Measurements from ENCODE around the gene SVOP. TPM values are rescaled to one million over a fixed set of nuclear protein-coding genes. Genes with fewer than 3 reads are reported as not detected.
"Not testable (repeated sequence)": the region's sequence is repeated elsewhere in the genome, so short reads cannot be mapped to it uniquely, and the experiment has no call there.

The SVOP gene
- total and polyA plus RNA-seq, 9 donors = 0.02 to 0.65 (median 0.19) TPM

DNA sequence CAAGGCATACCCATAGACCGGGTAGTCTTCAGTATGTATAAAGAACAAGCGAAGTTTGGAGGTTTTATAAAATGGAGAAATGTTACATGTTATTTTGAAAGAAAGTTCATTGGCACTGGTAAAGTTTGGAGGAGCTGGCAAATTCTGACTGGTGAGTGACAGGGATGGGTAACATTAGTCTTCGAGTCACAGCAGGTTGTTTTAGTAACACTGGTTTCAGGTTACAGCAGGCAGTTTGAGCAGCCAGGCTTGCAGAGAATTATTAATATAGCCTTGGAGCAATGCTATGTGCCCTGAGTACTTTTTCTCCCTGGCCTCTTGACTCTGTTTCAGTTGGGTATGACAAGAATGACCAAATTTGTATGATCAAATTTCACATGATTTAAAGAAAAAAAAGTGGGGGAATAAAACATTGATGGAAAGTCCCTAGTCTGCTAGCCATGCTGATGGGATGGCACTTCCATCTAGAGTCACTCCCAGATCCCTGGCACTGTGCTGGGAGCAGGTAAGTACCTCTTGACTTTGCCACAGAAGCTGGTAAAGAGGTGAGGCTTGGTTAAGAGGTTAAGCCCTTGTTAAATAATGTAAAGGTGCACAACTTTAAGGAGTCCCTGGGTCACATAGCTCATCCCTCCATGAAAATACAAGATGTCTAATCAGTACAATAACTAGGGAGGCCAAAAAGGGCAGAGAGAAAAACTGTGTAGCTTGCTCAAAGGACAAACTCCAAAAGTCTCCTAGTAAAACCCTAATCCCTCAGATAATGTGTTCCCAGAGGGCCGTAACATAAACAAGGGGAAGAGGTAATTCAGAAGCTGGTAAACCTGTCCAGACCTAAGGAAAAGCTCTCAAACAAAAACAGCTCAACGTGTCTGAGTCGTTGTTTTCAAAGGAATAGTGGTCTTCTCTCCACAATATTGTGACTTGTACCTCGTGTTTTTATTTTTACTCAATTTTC, 12.7 kb upstream of the SVOP start:
- no peak overlapping the region for H3K4me3 ChIP-seq (ENCODE audit: low read length)
- no peaks in the 10 kb centered on the region for H3K27me3 ChIP-seq (ENCODE audit: control insufficient read depth, insufficient read depth, low read length)
- H3K27ac ChIP-seq (ENCODE audit: low read length) = no peak overlapping the region
- 39% methylated on average over 2 of the region's 7 CpGs for WGBS (ENCODE audit: insufficient coverage)
- DNase-seq = peak; percentile 16
- H3K4me1 ChIP-seq (ENCODE audit: control insufficient read depth, insufficient read depth, low read length) = no peaks in the 10 kb centered on the region
- no peaks in the 10 kb centered on the region for H3K36me3 ChIP-seq (ENCODE audit: control insufficient read depth, insufficient read depth, low read length)
- no peaks in the 10 kb centered on the region for H3K9me3 ChIP-seq (replicated peaks; ENCODE audit: control insufficient read depth, low read depth, low read length)

DNA sequence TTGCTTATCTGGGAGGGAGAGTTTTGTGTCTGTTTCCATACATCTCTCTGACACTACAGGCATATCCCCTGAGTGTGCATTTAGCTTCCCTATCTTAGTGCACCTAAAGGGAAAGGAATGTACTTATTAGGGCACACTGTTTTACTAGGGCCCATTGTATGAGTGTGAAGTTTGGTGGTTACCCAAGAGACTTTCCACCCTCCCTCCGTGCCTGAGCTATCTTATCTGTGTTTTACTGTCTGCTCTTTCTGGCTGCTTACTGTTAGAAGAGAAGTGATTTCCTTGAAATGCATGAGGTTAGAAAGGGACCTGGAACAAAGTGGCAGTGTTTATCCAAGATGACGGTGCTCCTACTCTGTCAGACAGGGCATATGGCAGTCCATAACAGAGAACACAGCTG, 8.5 kb upstream of the SVOP start:
- WGBS (ENCODE audit: insufficient coverage) = 80% methylated on average over 1 of the region's 2 CpGs
- H3K4me3 ChIP-seq (ENCODE audit: low read length) = no peak overlapping the region
- DNase-seq = no peak
- H3K9me3 ChIP-seq (replicated peaks; ENCODE audit: control insufficient read depth, low read depth, low read length) = no peaks in the 10 kb centered on the region
- no peaks in the 10 kb centered on the region for H3K36me3 ChIP-seq (ENCODE audit: control insufficient read depth, insufficient read depth, low read length)
- H3K27me3 ChIP-seq (ENCODE audit: control insufficient read depth, insufficient read depth, low read length) = no peaks in the 10 kb centered on the region
- H3K4me1 ChIP-seq (ENCODE audit: control insufficient read depth, insufficient read depth, low read length) = no peaks in the 10 kb centered on the region
- no peak overlapping the region for H3K27ac ChIP-seq (ENCODE audit: low read length)

DNA sequence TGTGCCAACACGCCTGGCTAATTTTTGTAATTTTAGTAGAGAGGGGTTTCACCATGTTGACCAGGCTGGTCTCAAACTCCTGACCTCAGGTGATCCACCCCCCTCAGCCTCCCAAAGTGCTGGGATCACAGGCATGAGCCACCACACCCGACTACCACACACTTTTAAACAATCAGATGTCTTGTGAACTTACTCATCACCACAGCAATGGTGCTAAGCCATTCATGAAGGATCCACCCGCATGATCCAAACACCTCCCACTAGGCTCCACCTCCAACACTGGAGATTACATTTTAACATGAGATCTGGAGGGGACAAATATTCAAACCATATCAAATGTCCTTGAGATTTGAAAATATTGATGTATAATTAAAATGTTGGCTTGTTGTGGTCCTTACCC, 7.8 kb upstream of the SVOP start:
- DNase-seq; H3K4me1 ChIP-seq (ENCODE audit: control insufficient read depth, insufficient read depth, low read length); H3K9me3 ChIP-seq (replicated peaks; ENCODE audit: control insufficient read depth, low read depth, low read length); H3K36me3 ChIP-seq (ENCODE audit: control insufficient read depth, insufficient read depth, low read length); H3K27me3 ChIP-seq (ENCODE audit: control insufficient read depth, insufficient read depth, low read length); H3K4me3 ChIP-seq (ENCODE audit: low read length); H3K27ac ChIP-seq (ENCODE audit: low read length): not testable (repeated sequence)
- 57% methylated on average over 1 of the region's 3 CpGs for WGBS (ENCODE audit: insufficient coverage)

DNA sequence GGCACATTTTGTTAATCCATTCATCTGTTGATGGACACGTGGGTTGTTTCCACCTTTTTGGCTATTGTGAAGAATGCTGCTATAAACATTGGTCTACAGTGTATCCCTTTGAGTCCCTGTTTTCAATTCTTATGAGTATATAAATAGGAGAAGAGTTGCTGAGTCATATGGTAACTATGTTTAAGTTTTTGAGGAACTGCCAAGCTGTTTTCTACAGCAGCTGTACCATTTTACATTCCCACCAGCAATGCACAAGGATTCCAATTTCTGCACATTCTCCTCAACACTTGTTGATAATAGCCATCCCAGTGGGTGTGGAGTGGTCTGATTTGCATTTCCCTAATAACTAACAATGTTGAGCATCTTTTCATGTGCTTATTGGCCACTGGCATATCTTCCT, 6.9 kb upstream of the SVOP start:
- no CpG with 5 or more reads among the region's 1 CpG for WGBS (ENCODE audit: insufficient coverage)
- peak; percentile 15 for DNase-seq
- H3K9me3 ChIP-seq (replicated peaks; ENCODE audit: control insufficient read depth, low read depth, low read length) = no peaks in the 10 kb centered on the region
- no peak overlapping the region for H3K4me3 ChIP-seq (ENCODE audit: low read length)
- H3K27me3 ChIP-seq (ENCODE audit: control insufficient read depth, insufficient read depth, low read length) = no peaks in the 10 kb centered on the region
- no peaks in the 10 kb centered on the region for H3K36me3 ChIP-seq (ENCODE audit: control insufficient read depth, insufficient read depth, low read length)
- H3K4me1 ChIP-seq (ENCODE audit: control insufficient read depth, insufficient read depth, low read length) = no peaks in the 10 kb centered on the region
- no peak overlapping the region for H3K27ac ChIP-seq (ENCODE audit: low read length)

DNA sequence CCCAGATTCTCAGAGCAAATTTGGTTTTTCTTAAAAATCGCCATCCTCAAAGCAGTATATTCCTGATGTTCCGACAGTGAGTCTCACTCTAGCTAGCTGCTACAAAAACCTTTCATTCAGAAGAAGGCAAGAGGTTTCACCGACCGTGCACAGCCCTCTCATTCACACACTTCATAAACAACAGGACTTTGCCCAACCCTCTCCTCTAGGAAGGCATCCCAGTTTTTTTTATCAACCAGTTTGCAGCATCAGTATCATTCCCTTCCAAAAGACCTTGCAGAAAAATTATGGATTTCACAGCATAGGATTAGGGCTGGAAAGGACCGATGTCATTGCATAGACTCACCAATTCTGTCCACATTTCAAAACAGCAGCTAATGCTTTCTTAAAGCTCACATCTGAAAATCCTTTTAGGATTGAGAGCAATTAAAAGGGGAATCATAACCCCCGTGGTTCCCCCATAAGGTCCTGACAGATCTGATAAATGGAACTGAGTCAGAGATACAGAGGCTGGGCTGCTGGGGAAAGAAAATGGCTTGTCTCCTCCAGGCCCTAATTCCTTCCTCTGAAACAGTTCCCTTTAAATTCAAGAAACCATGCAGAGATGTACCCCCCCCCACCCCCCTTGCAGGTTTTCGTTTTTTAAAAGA, 597 bp downstream of the SVOP start:
- Histone ChIP-seq H3K4me1 (ENCODE audit: control insufficient read depth, insufficient read depth, low read length) (peaks cover 2% of the 10 kb centered on the region), H3K4me3 (ENCODE audit: low read length) (no peak overlapping the region), H3K27me3 (ENCODE audit: control insufficient read depth, insufficient read depth, low read length) (no peaks in the 10 kb centered on the region), H3K36me3 (ENCODE audit: control insufficient read depth, insufficient read depth, low read length) (no peaks in the 10 kb centered on the region), H3K9me3 (replicated peaks; ENCODE audit: control insufficient read depth, low read depth, low read length) (no peaks in the 10 kb centered on the region), H3K27ac (ENCODE audit: low read length) (no peak overlapping the region)
- 78% methylated on average over 4 of the region's 7 CpGs for WGBS (ENCODE audit: insufficient coverage)
- DNase-seq = no peak

DNA sequence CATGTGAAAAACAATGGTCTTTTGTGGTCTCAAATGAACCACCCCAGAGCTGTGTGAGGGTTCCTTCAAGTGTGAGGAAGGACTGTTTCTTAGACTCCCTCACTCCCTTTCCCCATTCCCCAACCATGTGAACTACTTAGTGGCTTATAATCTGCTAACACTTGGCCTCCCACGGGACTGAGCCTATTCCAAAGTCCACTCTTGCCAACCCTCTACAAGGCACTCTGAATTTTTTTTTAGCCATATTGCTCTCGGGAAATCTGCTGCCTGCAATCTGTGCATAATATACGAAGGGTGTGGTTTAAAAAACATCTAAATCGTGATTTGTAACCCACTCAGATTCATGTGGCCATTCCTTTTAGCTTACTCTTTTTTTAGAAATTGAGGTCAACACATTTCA, 2.6 kb downstream of the SVOP start:
- DNase-seq = no peak
- Histone ChIP-seq H3K27ac (ENCODE audit: low read length) (no peak overlapping the region), H3K27me3 (ENCODE audit: control insufficient read depth, insufficient read depth, low read length) (no peaks in the 10 kb centered on the region), H3K36me3 (ENCODE audit: control insufficient read depth, insufficient read depth, low read length) (no peaks in the 10 kb centered on the region), H3K9me3 (replicated peaks; ENCODE audit: control insufficient read depth, low read depth, low read length) (no peaks in the 10 kb centered on the region), H3K4me3 (ENCODE audit: low read length) (no peak overlapping the region), H3K4me1 (ENCODE audit: control insufficient read depth, insufficient read depth, low read length) (peaks cover 2% of the 10 kb centered on the region)
- WGBS (ENCODE audit: insufficient coverage) = 50% methylated on average over 1 of the region's 4 CpGs

DNA sequence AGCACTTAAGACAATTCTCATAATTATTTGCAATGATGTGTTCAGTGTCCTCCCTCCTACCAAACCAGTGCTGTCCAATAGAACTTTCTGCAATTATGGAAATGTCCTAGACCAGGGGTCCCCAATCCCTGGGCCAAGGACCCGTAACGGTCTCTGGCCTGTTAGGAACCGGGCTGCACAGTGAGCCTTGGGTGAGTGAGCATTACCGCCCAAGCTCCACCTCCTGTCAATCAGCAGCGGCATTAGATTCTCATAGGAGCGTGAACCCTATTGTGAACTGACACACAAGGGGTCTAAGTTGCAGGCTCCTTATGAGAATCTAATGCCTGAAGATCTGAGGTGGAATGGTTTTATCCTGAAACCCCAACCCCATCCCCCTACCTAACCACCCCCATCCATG, 3.9 kb downstream of the SVOP start:
- Histone ChIP-seq H3K4me1 (ENCODE audit: control insufficient read depth, insufficient read depth, low read length) (peaks cover 2% of the 10 kb centered on the region), H3K4me3 (ENCODE audit: low read length) (no peak overlapping the region), H3K9me3 (replicated peaks; ENCODE audit: control insufficient read depth, low read depth, low read length) (no peaks in the 10 kb centered on the region), H3K27ac (ENCODE audit: low read length) (no peak overlapping the region), H3K36me3 (ENCODE audit: control insufficient read depth, insufficient read depth, low read length) (no peaks in the 10 kb centered on the region), H3K27me3 (ENCODE audit: control insufficient read depth, insufficient read depth, low read length) (peaks cover 2% of the 10 kb centered on the region)
- DNase-seq = no peak
- WGBS (ENCODE audit: insufficient coverage) = 70% methylated on average over 4 of the region's 6 CpGs

DNA sequence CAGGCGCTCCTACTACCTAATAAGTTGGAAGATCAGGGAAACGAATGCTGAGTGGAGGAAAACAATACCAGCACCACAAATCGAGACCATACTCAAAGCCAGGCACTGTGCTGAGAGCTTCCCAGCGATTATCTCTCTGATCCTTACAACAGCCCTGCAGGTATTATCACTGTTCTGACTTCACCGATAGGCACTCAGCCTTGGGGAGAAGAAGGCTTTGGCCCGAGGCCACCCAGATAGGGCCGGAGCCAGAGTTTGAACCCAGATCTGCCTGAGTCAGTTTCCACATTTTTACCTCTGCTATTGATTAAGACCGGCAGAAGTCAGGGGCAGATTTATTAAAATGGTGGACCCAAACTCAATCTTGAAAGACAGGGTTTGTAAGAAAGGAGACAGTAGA, 4.9 kb downstream of the SVOP start:
- Histone ChIP-seq H3K4me1 (ENCODE audit: control insufficient read depth, insufficient read depth, low read length) (peaks cover 2% of the 10 kb centered on the region), H3K4me3 (ENCODE audit: low read length) (no peak overlapping the region), H3K9me3 (replicated peaks; ENCODE audit: control insufficient read depth, low read depth, low read length) (no peaks in the 10 kb centered on the region), H3K27ac (ENCODE audit: low read length) (no peak overlapping the region), H3K36me3 (ENCODE audit: control insufficient read depth, insufficient read depth, low read length) (no peaks in the 10 kb centered on the region), H3K27me3 (ENCODE audit: control insufficient read depth, insufficient read depth, low read length) (peaks cover 4% of the 10 kb centered on the region)
- DNase-seq = no peak
- WGBS (ENCODE audit: insufficient coverage) = 100% methylated on average over 1 of the region's 8 CpGs

DNA sequence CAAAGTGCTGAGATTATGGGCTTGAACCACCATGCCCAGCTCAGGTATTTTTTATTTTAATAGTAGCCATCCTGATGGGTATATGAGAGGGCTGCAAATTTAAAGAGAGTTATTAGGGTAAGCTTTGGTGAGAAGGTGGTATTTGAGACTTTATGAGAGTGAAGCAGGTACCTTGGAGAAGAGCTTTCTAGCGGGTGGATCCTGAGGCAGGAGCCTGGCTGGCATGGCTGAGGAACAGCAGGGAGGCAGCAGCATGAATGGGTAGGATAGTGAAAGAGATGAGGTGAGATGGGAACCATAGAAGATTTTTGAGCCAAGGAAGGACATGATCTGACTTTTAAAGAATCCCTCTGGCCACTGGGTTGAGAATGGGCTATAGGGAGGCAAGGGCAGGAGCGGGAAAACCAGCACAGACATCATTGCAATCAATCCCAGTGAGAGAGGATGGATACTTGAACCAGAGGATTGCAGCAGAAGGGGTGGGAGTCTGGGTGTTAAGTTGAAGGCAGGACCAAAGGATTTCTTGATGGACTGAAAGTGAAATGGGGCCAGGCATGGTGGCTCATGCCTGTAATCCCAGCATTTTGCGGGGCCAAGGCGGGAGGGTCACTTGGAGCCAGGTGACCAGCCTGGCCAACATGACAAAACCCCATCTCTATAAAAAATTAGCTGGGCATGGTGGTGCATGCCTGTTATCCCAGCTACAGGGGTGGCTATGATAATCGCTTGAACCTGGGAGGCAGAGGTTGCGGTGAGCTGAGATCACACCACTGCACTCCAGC, 5.7 kb downstream of the SVOP start:
- no peaks in the 10 kb centered on the region for H3K36me3 ChIP-seq (ENCODE audit: control insufficient read depth, insufficient read depth, low read length)
- no peak overlapping the region for H3K4me3 ChIP-seq (ENCODE audit: low read length)
- H3K4me1 ChIP-seq (ENCODE audit: control insufficient read depth, insufficient read depth, low read length) = no peaks in the 10 kb centered on the region
- H3K27ac ChIP-seq (ENCODE audit: low read length) = no peak overlapping the region
- H3K9me3 ChIP-seq (replicated peaks; ENCODE audit: control insufficient read depth, low read depth, low read length) = no peaks in the 10 kb centered on the region
- peaks cover 4% of the 10 kb centered on the region for H3K27me3 ChIP-seq (ENCODE audit: control insufficient read depth, insufficient read depth, low read length)
- DNase-seq = no peak
- WGBS (ENCODE audit: insufficient coverage) = 67% methylated on average over 1 of the region's 6 CpGs

DNA sequence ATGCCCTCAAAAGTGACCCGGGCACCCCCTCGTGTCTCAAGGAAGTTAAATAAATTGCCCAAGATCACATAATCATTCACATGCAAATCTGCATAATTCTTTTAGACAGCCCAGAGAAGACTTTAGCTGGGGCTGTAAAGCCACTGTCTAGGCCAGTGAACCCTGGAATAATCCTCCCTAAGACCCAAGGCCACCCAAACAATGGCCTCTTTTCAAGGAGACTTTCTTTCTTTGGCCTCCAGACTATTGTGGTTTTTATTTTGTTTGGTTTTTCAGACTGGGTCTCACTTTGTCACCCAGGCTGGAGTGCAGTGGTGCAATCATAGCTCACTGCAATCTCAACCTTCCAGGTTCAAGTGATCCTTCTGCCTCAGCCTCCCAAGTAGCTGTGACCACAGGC, 10.6 kb downstream of the SVOP start:
- peaks cover 4% of the 10 kb centered on the region for H3K27me3 ChIP-seq (ENCODE audit: control insufficient read depth, insufficient read depth, low read length)
- no peaks in the 10 kb centered on the region for H3K4me1 ChIP-seq (ENCODE audit: control insufficient read depth, insufficient read depth, low read length)
- DNase-seq = no peak
- H3K36me3 ChIP-seq (ENCODE audit: control insufficient read depth, insufficient read depth, low read length) = no peaks in the 10 kb centered on the region
- H3K27ac ChIP-seq (ENCODE audit: low read length) = no peak overlapping the region
- no peak overlapping the region for H3K4me3 ChIP-seq (ENCODE audit: low read length)
- no peaks in the 10 kb centered on the region for H3K9me3 ChIP-seq (replicated peaks; ENCODE audit: control insufficient read depth, low read depth, low read length)
- no CpG with 5 or more reads among the region's 2 CpGs for WGBS (ENCODE audit: insufficient coverage)
